ENCODE data around the gene DAGLA. TPM values are rescaled to one million over a fixed set of nuclear protein-coding genes. Genes with fewer than 3 reads are reported as not detected.
A peak's percentile ranks its signal among the peaks of the same experiment; 100 is the strongest.

DAGLA gene
- total and polyA plus RNA-seq, 2 of the 13 experiments (the other 11 are each of a cell fraction or from before 2014, with no cell fraction given) = 2.6 to 3.9 TPM

GRCh38 chr11:61637277-61637676, 42.9 kb upstream of the DAGLA start (continued):
- no peak for TF ChIP-seq AKNA (CRISPR knock-in tag; IDR thresholded peaks at IDR 0.05; ENCODE audit: borderline replicate concordance)
- no peak for TF ChIP-seq ZNF720 (CRISPR knock-in tag; IDR thresholded peaks at IDR 0.05)
- peak; percentile 19; the same call in 1 of the 2 replicates for TF ChIP-seq GABPB1 (CRISPR knock-in tag; IDR thresholded peaks at IDR 0.05)
- no peak for TF ChIP-seq ZNF253 (CRISPR knock-in tag; IDR thresholded peaks at IDR 0.05; ENCODE audit: borderline replicate concordance)

GRCh38 chr11:61639816-61640443, 40.3 kb upstream of the DAGLA start:
- no peak for DNase-seq (ENCODE audit: low spot score)
- peaks cover 0 to 10% of the 10 kb centered on the region in 2 experiments; a peak in 2 of 5 replicates for H3K27me3 ChIP-seq (ENCODE audit: control insufficient read depth in 1 of 2, insufficient read depth in 2 of 2, low read length in 2 of 2)
- ATAC-seq = no peak
- intact Hi-C loops (cut with micrococcal nuclease; ENCODE audit: unreplicated experiment) = loop anchor here (2.0 kb wide), 1 partner anchor 163 kb away; no protein-coding TSS in a partner anchor
- no peak overlapping the region for H3K9ac ChIP-seq (ENCODE audit: insufficient read depth, low read depth, low read length)
- ChIA-PET CTCF (ENCODE audit: low intra/inter-chr PET ratio, low total read pairs) (no interaction called here), POLR2A (no interaction called here)
- in situ Hi-C loops (cut with HindIII; ENCODE audit: extremely low pct_ligation_motif_present, low pct_unique_long_range_greater_than_20kb) = loop anchor here (5.0 kb wide), 2 partner anchors 108 to 163 kb away; no protein-coding TSS in a partner anchor
- no peaks in the 10 kb centered on the region for H3K36me3 ChIP-seq (replicated peaks in 1 of 2; ENCODE audit: control insufficient read depth in 1 of 2, insufficient read depth in 2 of 2, low read length in 2 of 2)
- no peak overlapping the region for H3K4me2 ChIP-seq (ENCODE audit: low read depth, low read length)
- H3K27ac ChIP-seq (ENCODE audit: extremely low read length, insufficient read depth, low read length) = no peak overlapping the region
- WGBS (ENCODE audit: low lambda C conversion rate) = 33% methylated on average over 7 of the region's 7 CpGs
- no peaks in the 10 kb centered on the region for H3K79me2 ChIP-seq (ENCODE audit: insufficient read depth, low read length)
- no peak for FAIRE-seq
- no peaks in the 10 kb centered on the region for H4K20me1 ChIP-seq (ENCODE audit: insufficient read depth, low read length)
- H3K4me1 ChIP-seq (ENCODE audit: insufficient read depth, low read length) = no peaks in the 10 kb centered on the region
- BruUV-seq (replicated peaks) = no TSS peak
- H3K4me3 ChIP-seq (replicated peaks in 1 of 3; ENCODE audit: insufficient read depth in 1 of 3, low read depth in 2 of 3, low read length in 3 of 3) = no peak overlapping the region
- H3K9me3 ChIP-seq (ENCODE audit: low read length) = no peaks in the 10 kb centered on the region
- H2AFZ ChIP-seq (ENCODE audit: low read length) = no peak overlapping the region
- no peak for TF ChIP-seq KLF9 (CRISPR knock-in tag; IDR thresholded peaks at IDR 0.05; ENCODE audit: low read depth)
- no peak for TF ChIP-seq DMTF1 (CRISPR knock-in tag; IDR thresholded peaks at IDR 0.05)
- TF ChIP-seq PRPF4 (IDR thresholded peaks at IDR 0.05; ENCODE audit: low read depth, low read length, poor library complexity, severe bottlenecking) = no peak
- no peak for TF ChIP-seq GATAD2A (CRISPR knock-in tag; IDR thresholded peaks at IDR 0.05)
- no peak for TF ChIP-seq PAWR (CRISPR knock-in tag; IDR thresholded peaks at IDR 0.05; ENCODE audit: borderline replicate concordance)
- TF ChIP-seq ZNF576 (CRISPR knock-in tag; IDR thresholded peaks at IDR 0.05) = no peak
- TF ChIP-seq EHMT2 (IDR thresholded peaks at IDR 0.05; ENCODE audit: borderline replicate concordance, low read depth, low read length) = no peak
- TF ChIP-seq GMEB2 (CRISPR knock-in tag; IDR thresholded peaks at IDR 0.05; ENCODE audit: low read depth) = no peak
- TF ChIP-seq ELF3 (CRISPR knock-in tag; IDR thresholded peaks at IDR 0.05) = no peak
